Epithelial cell of esophagus (primary cell): ENCODE measurements around the gene PMP22.

Experiments used
- DNase-seq: peaks from one replicate; pipeline ENCODE4 v3.0.0; 2010; ENCODE audit warnings: low read depth
- H3K4me3 ChIP-seq: 2 replicates; pipeline ENCODE4 v1.5.1; 2011; ENCODE audit warnings: mild to moderate bottlenecking, low read length, control low read depth
- TF ChIP-seq, protein P1 (sequence below): IDR thresholded peaks from 2 replicates; pipeline ENCODE4 v1.5.1; 2011; ENCODE audit warnings: low read depth, mild to moderate bottlenecking, low read length, control low read depth, inconsistent platforms; ENCODE audit not compliant: insufficient read depth; ENCODE audit errors: missing control alignments

The PMP22 gene

GRCh38 chr17:15260376-15261257, 4.5 kb downstream of the PMP22 start:
- TF ChIP-seq, protein P1, sequence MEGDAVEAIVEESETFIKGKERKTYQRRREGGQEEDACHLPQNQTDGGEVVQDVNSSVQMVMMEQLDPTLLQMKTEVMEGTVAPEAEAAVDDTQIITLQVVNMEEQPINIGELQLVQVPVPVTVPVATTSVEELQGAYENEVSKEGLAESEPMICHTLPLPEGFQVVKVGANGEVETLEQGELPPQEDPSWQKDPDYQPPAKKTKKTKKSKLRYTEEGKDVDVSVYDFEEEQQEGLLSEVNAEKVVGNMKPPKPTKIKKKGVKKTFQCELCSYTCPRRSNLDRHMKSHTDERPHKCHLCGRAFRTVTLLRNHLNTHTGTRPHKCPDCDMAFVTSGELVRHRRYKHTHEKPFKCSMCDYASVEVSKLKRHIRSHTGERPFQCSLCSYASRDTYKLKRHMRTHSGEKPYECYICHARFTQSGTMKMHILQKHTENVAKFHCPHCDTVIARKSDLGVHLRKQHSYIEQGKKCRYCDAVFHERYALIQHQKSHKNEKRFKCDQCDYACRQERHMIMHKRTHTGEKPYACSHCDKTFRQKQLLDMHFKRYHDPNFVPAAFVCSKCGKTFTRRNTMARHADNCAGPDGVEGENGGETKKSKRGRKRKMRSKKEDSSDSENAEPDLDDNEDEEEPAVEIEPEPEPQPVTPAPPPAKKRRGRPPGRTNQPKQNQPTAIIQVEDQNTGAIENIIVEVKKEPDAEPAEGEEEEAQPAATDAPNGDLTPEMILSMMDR = peak; percentile 25
- H3K4me3 ChIP-seq = peak overlapping the region; percentile 37
- DNase-seq = peak; percentile 67

DNA sequence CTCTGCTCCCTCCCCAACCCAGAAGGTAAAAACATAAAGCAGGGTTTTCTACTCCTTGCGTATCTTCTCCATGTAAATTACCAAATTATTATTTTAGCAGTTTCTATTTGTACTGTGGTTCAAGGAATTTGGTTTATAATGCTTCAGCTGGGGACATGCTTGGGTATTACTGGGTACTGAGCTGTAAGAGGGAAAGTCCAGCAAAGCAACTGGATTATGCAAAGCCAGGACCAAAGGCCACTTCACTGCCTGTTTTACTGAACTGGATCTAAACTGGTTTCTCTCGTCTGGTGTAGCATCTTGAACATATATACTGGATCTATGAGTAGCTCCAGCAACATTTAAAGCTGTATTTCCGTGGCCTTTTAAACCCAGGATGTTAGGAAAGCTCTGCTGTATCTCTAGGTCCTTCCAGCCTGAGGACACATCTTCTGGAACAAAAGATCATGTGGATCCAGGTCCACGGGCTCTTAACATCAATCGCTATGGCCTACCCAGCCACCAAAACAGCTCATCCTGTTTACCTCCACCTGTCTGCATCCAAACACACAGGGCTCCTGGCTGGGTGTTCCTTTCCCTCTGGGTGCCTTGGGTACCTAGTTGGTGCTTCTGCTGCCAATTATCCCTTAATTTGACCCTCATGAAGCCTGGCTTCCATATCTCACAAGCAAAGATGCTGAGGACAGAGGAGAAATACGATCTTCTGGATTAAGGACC, 7.2 kb downstream of the PMP22 start:
- DNase-seq = no peak
- no peak overlapping the region for H3K4me3 ChIP-seq
- TF ChIP-seq, protein P1 = no peak

- H3K4me3 ChIP-seq = no peak overlapping the region
- TF ChIP-seq, protein P1 = peak; percentile 81
- DNase-seq = peak; percentile 58
Measured at GRCh38 chr17:15257258-15257788, 7.8 kb downstream of the PMP22 start.

DNA sequence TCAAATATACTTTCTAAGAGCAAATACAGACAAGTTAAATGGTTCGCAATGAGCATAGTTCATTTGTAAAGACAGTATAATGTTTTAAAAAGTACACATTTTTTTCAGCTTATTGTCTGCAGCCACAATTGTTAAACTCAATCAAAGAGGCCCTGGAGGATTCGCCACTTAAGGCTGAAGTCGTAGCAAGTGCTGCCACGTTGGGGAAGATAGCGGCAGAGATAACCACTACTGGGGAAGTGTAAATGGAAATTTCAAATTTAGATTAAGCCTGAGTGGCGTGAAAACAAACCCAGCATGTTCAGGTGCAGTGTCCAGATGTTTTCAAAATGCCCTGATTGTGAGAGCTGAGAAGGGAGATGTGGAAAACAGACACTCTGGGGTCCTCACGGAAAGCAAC, 8.4 kb downstream of the PMP22 start:
- TF ChIP-seq, protein P1 = no peak
- DNase-seq = no peak
- H3K4me3 ChIP-seq = no peak overlapping the region

DNA sequence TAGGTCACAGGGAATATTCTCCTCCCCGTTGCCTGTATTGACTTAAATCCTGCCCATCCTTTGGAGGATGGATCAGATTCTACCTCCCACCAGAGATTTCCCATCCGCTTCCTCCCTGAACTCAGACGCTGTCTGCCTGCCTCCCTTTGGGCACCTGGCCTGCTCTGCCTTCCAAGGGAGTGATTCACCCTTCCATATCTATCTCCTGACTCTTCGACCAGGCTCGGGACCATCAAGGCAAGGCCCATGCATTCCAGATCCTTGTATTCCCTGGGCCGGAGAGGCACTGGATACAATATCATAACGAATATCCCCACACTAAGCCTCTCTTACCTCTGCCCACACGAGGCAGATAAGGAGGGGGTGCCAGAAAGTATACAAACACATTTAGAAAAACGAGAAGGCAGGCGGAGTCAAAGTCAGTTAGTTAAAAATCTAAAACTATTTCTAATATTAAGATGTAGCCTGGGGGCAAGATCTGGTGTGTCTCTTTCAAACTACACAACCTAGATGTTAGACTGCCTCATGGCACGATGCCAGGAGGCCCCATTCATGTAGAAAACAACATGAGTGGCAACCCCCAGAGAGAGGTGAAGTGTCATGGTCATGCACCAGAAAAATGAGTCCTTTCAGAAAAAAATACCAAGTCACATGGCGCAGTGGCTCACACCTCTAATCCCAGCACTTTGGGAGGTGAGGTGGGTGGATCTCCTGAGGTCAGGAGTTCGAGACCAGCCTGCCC, 9.2 kb downstream of the PMP22 start:
- TF ChIP-seq, protein P1 = no peak
- H3K4me3 ChIP-seq = no peak overlapping the region
- no peak for DNase-seq

DNA sequence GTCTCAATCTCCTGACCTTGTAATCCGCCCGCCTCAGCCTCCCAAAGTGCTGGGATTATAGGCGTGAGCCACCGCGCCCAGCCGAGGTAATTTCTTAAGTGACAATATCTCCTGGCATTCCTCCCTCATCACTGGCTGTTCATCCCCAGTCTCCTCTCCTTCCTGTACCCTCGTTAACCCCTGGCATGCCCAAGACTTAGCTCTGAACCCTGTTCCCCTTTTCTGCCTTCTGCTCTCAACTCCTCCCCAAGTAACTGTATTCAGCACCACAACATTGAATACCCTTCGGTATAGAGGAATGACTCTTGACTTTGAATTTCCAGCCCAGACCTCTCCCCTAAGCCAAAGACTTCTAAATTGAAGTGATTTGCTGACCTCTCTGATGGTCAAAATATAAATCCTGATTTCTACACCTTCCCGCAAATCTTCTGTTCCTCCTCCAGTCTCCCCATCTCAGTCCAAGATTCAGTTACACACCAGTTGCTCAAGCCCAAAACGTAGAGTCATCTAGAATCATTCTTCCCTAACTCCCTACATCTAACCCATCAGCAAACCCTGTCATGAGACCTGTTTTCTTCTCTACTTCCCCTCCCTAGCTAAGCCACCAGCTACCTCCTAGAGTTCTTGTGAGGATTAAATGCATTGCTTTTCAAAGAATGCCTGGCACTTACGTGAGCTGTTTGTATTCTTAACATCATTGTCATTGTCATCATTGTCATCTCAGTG, 14.8 kb downstream of the PMP22 start:
- TF ChIP-seq, protein P1 = no peak
- H3K4me3 ChIP-seq = no peak overlapping the region
- no peak for DNase-seq
